Neural progenitor cell (in vitro differentiated cells): ENCODE data around the gene BCHE.

ENCODE experiments used
- CTCF ChIP-seq: fragments of 200-600 bp; sonication (generic); IDR thresholded peaks from 2 replicates; pipeline ENCODE4 v1.5.1; 2017; ENCODE audit warnings: antibody characterized with exemption, mild to moderate bottlenecking
- EZH2 ChIP-seq: fragments of 200-600 bp; sonication (generic); IDR thresholded peaks from 2 replicates; pipeline ENCODE4 v1.6.1; 2017; ENCODE audit warnings: antibody characterized with exemption, mild to moderate bottlenecking, moderate library complexity

GRCh38 chr3:165868088-165868487, 30.9 kb upstream of the BCHE start:
- TF ChIP-seq CTCF = no peak
- no peak for TF ChIP-seq EZH2
